Activated naive CD8-positive, alpha-beta T cell treated with anti-CD3 and anti-CD28 coated beads, Interleukin-2, amount 10 ng/mL, durations not matched to agents 7 days and 5 days (primary cell): ENCODE measurements around the gene CEP57L1. TPM values are rescaled to one million over a fixed set of nuclear protein-coding genes. Genes with fewer than 3 reads are reported as not detected.
"Not testable (repeated sequence)": the region's sequence is repeated elsewhere in the genome, so short reads cannot be mapped to it uniquely, and the experiment has no call there.

ENCODE experiments used
- ATAC-seq: fragments of 150-1000 bp; cut with Tn5 transposase; one replicate; pipeline ENCODE4 v1.10.0; 2021; ENCODE audit warnings: low read depth, moderate library complexity
- POLR2A ChIA-PET: fragments of 350-600 bp; sonication (Branson Sonifier 250); formaldehyde crosslinking; loops from one replicate; lab custom pipeline; 2021; ENCODE audit warnings: antibody characterized with exemption; lab: Charles Lee
- DNase-seq: peaks from one replicate; pipeline ENCODE4 v3.0.0; 2021
- H3K27ac Mint-ChIP-seq: one replicate; pipeline ENCODE4 v1.8.0; 2022; ENCODE audit warnings: mild to moderate bottlenecking, mixed read lengths
- H3K27me3 Mint-ChIP-seq: one replicate; pipeline ENCODE4 v1.8.0; 2022; ENCODE audit warnings: mild to moderate bottlenecking, moderate library complexity, mixed read lengths
- H3K36me3 Mint-ChIP-seq: one replicate; pipeline ENCODE4 v1.8.0; 2021; ENCODE audit warnings: mild to moderate bottlenecking, mixed read lengths
- H3K4me1 Mint-ChIP-seq: one replicate; pipeline ENCODE4 v1.8.0; 2021; ENCODE audit warnings: mixed read lengths
- H3K4me3 Mint-ChIP-seq: one replicate; pipeline ENCODE4 v1.8.0; 2022; ENCODE audit warnings: mild to moderate bottlenecking, moderate library complexity, mixed read lengths
- H3K9me3 Mint-ChIP-seq: one replicate; pipeline ENCODE4 v1.8.0; 2021; ENCODE audit warnings: mixed read lengths
- total RNA-seq, 2 experiments: library from RNA; stranded (reverse); gene quantifications; one replicate each; pipeline ENCODE4 v1.2.3, GENCODE V29; 2021

The CEP57L1 gene
- total RNA-seq, 2 experiments from 2014 or later, result 20.5 to 22.6 TPM

DNA sequence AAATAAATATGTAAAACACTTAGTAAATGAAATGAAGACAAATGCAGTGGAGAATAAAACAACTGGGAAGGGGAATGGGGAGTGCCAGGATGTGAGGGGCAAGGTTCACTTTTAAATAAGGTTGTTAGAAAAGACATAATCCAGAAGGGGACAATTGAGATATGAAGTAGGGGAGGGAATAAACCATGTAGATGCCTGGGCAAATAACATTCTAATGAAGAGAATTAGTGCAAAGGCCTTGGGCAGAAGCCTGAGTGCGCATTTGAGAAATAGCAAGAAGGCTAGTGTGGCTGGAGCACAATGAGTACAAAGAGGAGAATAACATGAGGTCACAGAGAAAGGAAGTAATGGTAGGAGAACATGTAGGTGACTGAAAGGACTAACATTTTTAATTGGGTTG is 2.4 kb downstream of the CEP57L1 start:
- Mint-ChIP-seq H3K27me3 (no peaks in the 10 kb centered on the region), H3K36me3 (peaks cover 19% of the 10 kb centered on the region), H3K4me3 (no peak overlapping the region), H3K9me3 (no peaks in the 10 kb centered on the region), H3K27ac (no peak overlapping the region), H3K4me1 (peaks cover 25% of the 10 kb centered on the region)
- POLR2A ChIA-PET, result no interaction called here
- ATAC-seq (no peak), DNase-seq (no peak)

- Mint-ChIP-seq H3K4me1 (peaks cover 5% of the 10 kb centered on the region), H3K9me3 (no peaks in the 10 kb centered on the region), H3K27me3 (no peaks in the 10 kb centered on the region), H3K36me3 (peaks cover 17% of the 10 kb centered on the region), H3K4me3 (no peak overlapping the region), H3K27ac (no peak overlapping the region)
- no peak for ATAC-seq
- no peak for DNase-seq
- POLR2A ChIA-PET, result no interaction called here
Observed at GRCh38 chr6:109102762-109103161, 7.5 kb downstream of the CEP57L1 start.

- Mint-ChIP-seq H3K9me3 (no peaks in the 10 kb centered on the region), H3K36me3 (peaks cover 16% of the 10 kb centered on the region), H3K27me3 (no peaks in the 10 kb centered on the region), H3K27ac (no peak overlapping the region), H3K4me1 (peaks cover 4% of the 10 kb centered on the region), H3K4me3 (no peak overlapping the region)
- POLR2A ChIA-PET, result no interaction called here
- no peak for DNase-seq
- no peak for ATAC-seq
Observed at GRCh38 chr6:109103942-109104341, 8.6 kb downstream of the CEP57L1 start.

DNA sequence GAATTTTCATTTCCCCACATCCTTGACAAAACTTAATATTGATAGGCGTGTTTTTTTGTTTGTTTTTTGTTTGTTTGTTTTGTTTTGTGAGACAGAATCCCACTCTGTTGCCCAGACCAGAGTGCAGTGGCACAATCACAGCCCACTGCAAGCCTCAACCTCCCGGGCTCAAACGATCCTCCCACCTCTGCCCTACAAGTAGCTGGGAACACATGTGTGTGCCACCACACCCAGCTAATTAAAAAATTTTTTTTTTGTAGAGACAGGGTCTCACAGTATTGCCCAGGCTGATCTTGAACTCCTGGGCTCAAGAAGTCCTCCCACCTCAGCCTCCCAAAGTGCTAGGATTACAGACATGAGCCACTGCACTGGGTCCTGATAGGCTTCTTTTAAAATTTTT is 9.2 kb downstream of the CEP57L1 start:
- POLR2A ChIA-PET, result interaction anchor here (0.6 kb wide), 1 partner anchor 315 kb away, joined by 3 read pairs; no protein-coding TSS in a partner anchor
- Mint-ChIP-seq H3K4me1 (peaks cover 2% of the 10 kb centered on the region), H3K9me3 (no peaks in the 10 kb centered on the region), H3K4me3 (no peak overlapping the region), H3K36me3 (peaks cover 13% of the 10 kb centered on the region), H3K27me3 (no peaks in the 10 kb centered on the region), H3K27ac (no peak overlapping the region)
- DNase-seq (no peak), ATAC-seq (no peak)

DNA sequence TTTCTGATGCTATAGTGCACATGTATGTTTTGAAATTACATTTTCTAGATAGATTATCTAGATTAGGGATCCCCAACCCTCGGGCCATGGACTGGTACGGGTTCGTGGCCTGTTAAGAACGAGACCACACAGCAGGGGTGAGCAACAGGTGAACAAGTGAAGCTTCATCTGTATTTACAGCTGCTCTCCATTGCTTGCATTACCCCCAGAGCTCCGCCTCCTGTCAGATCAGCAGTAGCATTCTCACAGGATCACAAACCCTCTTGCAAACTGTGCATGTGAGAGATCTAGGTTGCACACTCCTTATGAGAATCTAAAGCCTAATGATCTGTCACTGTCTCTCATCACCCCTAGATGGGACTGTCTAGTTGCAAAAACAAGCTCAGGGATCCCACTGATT is 10.4 kb downstream of the CEP57L1 start:
- H3K4me1 Mint-ChIP-seq, result peaks cover 4% of the 10 kb centered on the region
- peaks cover 8% of the 10 kb centered on the region for H3K9me3 Mint-ChIP-seq
- no peak overlapping the region for H3K4me3 Mint-ChIP-seq
- ATAC-seq (no peak), DNase-seq (no peak)
- H3K27me3 Mint-ChIP-seq, result no peaks in the 10 kb centered on the region
- H3K27ac Mint-ChIP-seq, result no peak overlapping the region
- POLR2A ChIA-PET, result no interaction called here
- peaks cover 20% of the 10 kb centered on the region for H3K36me3 Mint-ChIP-seq

GRCh38 chr6:109109663-109110062 is 14.4 kb downstream of the CEP57L1 start:
- peaks cover 11% of the 10 kb centered on the region for H3K9me3 Mint-ChIP-seq
- not testable (repeated sequence) for H3K27me3 Mint-ChIP-seq

DNA sequence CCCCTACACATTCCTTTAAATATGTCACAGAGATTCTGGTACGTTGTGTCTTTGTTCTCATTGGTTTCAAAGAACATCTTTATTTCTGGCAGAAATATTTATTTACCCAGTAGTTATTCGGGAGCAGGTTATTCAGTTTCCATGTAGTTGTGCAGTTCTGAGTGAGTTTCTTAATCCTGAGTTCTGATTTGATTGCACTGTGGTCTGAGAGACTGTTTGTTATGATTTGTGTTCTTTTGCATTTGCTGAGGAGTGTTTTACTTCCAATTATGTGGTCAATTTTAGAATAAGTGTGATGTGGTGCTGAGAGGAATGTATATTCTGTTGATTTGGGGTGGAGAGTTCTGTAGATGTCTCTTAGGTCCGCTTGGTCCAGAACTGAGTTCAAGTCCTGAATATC is 17.4 kb downstream of the CEP57L1 start:
- H3K4me1 Mint-ChIP-seq, ATAC-seq, H3K4me3 Mint-ChIP-seq, H3K27me3 Mint-ChIP-seq, DNase-seq, POLR2A ChIA-PET, H3K27ac Mint-ChIP-seq: not testable (repeated sequence)
- peaks cover 11% of the 10 kb centered on the region for H3K9me3 Mint-ChIP-seq
- peaks cover 22% of the 10 kb centered on the region for H3K36me3 Mint-ChIP-seq

More at GRCh38 chr6:109109663-109110062, 14.4 kb downstream of the CEP57L1 start:
- H3K27ac Mint-ChIP-seq, ATAC-seq, H3K4me1 Mint-ChIP-seq, H3K4me3 Mint-ChIP-seq, DNase-seq, POLR2A ChIA-PET: not testable (repeated sequence)
- H3K36me3 Mint-ChIP-seq, result peaks cover 22% of the 10 kb centered on the region

DNA sequence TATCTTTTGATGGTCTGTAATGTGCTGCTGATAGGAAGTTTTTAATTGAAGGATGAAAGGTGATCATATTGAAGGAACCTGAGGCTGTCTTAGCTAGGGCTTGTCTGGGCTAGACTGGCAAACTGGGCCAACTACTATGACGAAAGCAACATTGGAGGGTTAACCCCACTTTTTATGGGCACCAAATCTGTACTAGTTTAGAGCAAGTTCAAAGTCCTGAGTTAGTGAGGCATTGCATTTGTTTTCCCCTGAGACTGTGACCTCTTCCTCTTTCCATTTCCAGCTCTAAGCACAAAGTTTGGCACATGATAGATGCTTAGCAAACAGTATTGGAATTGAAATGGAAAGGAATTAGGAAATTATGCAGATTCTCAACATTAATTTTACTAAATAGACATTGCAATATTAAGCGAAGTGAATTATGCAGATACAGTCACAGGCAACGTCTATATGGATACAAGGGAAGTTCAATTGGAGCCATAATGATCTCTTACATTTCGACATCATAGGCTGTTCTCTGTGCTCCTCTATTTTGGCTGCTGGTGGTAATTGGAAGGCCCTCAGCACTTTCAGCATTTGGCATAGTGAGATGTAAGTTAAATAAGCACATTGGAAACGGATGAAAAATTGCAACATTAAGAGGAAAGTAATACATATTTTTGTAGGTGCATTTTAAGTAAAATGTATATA is 22.2 kb downstream of the CEP57L1 start:
- no peaks in the 10 kb centered on the region for H3K27me3 Mint-ChIP-seq
- ATAC-seq (no peak), DNase-seq (no peak)
- H3K27ac Mint-ChIP-seq, result no peak overlapping the region
- no peaks in the 10 kb centered on the region for H3K9me3 Mint-ChIP-seq
- H3K36me3 Mint-ChIP-seq, result peaks cover 4% of the 10 kb centered on the region
- H3K4me1 Mint-ChIP-seq, result peaks cover 14% of the 10 kb centered on the region
- POLR2A ChIA-PET, result no interaction called here
- H3K4me3 Mint-ChIP-seq, result no peak overlapping the region

GRCh38 chr6:109118337-109118736 is 23.0 kb downstream of the CEP57L1 start:
- POLR2A ChIA-PET, result no interaction called here
- ATAC-seq, result no peak
- Mint-ChIP-seq H3K4me1 (peaks cover 14% of the 10 kb centered on the region), H3K27ac (no peak overlapping the region), H3K36me3 (peaks cover 4% of the 10 kb centered on the region), H3K27me3 (no peaks in the 10 kb centered on the region), H3K9me3 (no peaks in the 10 kb centered on the region), H3K4me3 (no peak overlapping the region)
- no peak for DNase-seq

DNA sequence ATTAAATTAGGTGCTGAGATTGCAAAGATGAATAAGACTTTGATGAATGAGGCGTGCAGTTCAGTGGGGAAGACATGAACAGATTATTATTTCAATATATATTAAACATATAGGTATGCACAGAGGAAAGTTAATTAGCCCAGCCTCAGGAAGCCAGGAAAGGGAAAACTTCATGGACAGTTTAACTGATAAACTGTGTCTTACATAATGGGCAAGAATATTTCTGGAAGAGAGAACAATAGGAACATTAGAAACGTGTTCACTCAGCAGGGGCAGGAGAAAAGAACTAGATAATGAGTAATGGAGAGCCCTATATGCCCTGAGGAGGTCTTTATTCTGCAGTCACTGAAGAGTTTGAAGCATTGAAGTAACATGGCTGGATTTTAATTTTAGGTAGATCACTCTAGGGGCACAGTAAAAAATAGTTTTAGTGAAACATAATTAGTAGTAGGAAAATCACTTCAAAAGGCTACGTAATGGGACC is 23.6 kb downstream of the CEP57L1 start:
- Mint-ChIP-seq H3K27ac (no peak overlapping the region), H3K27me3 (no peaks in the 10 kb centered on the region), H3K4me3 (no peak overlapping the region), H3K9me3 (no peaks in the 10 kb centered on the region), H3K4me1 (peaks cover 14% of the 10 kb centered on the region), H3K36me3 (peaks cover 4% of the 10 kb centered on the region)
- no peak for DNase-seq
- no peak for ATAC-seq
- POLR2A ChIA-PET, result no interaction called here

DNA sequence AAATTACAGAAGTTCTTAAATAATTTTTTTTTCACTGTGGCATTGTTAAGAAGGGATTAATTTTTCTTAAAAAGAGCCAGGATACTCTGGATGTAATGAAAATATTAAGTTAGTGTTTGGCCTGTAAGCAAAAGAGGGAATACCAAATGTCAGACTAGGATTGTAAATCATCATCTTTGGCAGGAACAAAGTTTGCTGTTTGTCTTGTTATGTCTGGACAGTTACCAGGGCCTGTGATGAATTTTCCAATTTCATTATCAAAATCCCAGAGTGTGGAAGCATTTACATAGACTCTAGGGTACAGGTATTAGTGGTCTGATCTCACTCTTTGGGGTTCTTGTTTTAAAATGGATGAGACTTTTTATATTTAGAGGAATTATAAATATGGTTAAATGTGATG is 26.1 kb downstream of the CEP57L1 start:
- no peak overlapping the region for H3K4me3 Mint-ChIP-seq
- POLR2A ChIA-PET, result no interaction called here

GRCh38 chr6:109124219-109124618 is 28.9 kb downstream of the CEP57L1 start:
- H3K27ac Mint-ChIP-seq, result no peak overlapping the region
- H3K36me3 Mint-ChIP-seq, result peaks cover 11% of the 10 kb centered on the region
- H3K9me3 Mint-ChIP-seq, result peaks cover 1% of the 10 kb centered on the region
- DNase-seq, result no peak
- POLR2A ChIA-PET, result no interaction called here
- peaks cover 13% of the 10 kb centered on the region for H3K4me1 Mint-ChIP-seq
- no peak overlapping the region for H3K4me3 Mint-ChIP-seq
- no peaks in the 10 kb centered on the region for H3K27me3 Mint-ChIP-seq
- no peak for ATAC-seq

More for the DNA sequence above, 26.1 kb downstream of the CEP57L1 start:
- Mint-ChIP-seq H3K27ac (no peak overlapping the region), H3K4me1 (peaks cover 14% of the 10 kb centered on the region), H3K27me3 (no peaks in the 10 kb centered on the region), H3K9me3 (peaks cover 1% of the 10 kb centered on the region), H3K36me3 (peaks cover 3% of the 10 kb centered on the region)
- no peak for ATAC-seq
- no peak for DNase-seq

DNA sequence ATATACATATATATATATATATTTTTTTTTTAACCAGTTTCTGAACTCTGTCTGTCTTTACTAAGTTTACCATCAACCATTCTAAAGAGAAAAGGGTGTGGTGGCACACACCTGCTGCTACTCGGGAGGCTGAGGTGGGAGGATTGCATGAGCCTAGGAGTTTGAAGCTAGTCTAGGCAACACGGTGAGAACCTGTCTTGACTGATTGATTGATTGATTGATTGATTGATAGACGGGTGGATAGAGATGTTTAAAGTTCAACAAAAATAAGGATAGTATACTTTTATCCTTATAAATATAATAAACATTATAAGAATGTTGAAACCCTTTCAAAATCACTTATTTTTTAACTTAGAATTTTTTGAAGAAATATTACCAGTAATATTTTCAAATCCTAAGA is 30.2 kb downstream of the CEP57L1 start:
- Mint-ChIP-seq H3K9me3 (peaks cover 1% of the 10 kb centered on the region), H3K4me1 (peaks cover 7% of the 10 kb centered on the region), H3K4me3 (no peak overlapping the region), H3K36me3 (peaks cover 14% of the 10 kb centered on the region), H3K27me3 (no peaks in the 10 kb centered on the region), H3K27ac (no peak overlapping the region)
- POLR2A ChIA-PET, result no interaction called here
- DNase-seq (no peak), ATAC-seq (no peak)

GRCh38 chr6:109130065-109130464 is 34.8 kb downstream of the CEP57L1 start:
- Mint-ChIP-seq H3K4me3 (no peak overlapping the region), H3K27me3 (no peaks in the 10 kb centered on the region), H3K4me1 (peaks cover 2% of the 10 kb centered on the region), H3K36me3 (peaks cover 30% of the 10 kb centered on the region), H3K27ac (no peak overlapping the region), H3K9me3 (peaks cover 2% of the 10 kb centered on the region)
- DNase-seq (no peak), ATAC-seq (no peak)
- POLR2A ChIA-PET, result no interaction called here
